ENCODE measurements around the gene RBM24. TPM values are rescaled to one million over a fixed set of nuclear protein-coding genes. Genes with fewer than 3 reads are reported as not detected.

RBM24 gene
- 0.25 TPM in 1 of 2 replicates, not detected in the other for total RNA-seq

GRCh38 chr6:17281100-17281496 lies at the start of gene RBM24:
TSS of gene RBM24 (plus strand) at chr6:17281361. CDS start at chr6:17281582, 221 bp downstream.

Other genes starting within 250 kb of the RBM24 start
- gene STMND1, start 179.3 kb upstream of the RBM24 start, total RNA-seq, result not detected in 2 replicates
- 0.49 and 1.2 TPM in 2 replicates for gene CAP2, start 112.2 kb downstream of the RBM24 start, total RNA-seq

Data from cardiac ventricle fibroblast (primary cell).